ENCODE results near the gene RAB34.
A peak's percentile ranks its signal among the peaks of the same experiment; 100 is the strongest.
"Not testable (repeated sequence)": the region's sequence is repeated elsewhere in the genome, so short reads cannot be mapped to it uniquely, and the experiment has no call there.

RAB34 gene

DNA sequence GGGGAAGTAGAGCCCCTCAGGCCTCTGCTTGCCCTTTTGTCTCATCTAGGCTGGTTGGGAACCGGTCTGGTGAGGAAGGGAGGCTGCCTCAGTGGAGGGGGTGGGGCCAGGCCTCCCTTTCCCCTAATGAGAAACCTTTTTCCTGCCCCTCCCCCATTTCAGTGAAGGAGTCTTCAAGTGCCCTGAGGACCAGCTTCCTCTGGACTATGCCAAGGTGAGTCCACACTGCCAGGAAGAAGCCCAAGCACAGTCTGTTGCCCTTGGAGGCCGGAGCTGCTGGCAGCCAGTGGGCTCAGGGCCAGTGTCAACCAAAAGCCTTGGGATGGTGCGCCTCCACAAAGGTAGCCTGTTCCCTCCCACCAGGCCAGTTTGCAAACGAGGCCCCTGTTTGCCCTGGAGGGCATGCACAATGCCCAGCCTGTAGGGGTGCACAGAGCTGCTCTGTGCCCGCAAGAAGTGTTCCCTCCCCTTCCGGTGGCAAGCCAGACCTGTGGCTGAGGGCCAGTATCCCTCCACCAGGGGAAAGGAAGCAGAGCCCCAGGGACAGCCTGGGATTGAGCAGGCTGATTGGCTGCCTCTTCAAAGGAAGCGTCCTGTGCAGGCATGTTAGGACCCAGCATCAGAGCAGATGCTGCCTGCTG, 29.5 kb upstream of the RAB34 start:
- peak in 8 of 10 donors; percentile 48 to 96 (median 72) for DNase-seq
- intact Hi-C loops (cut with DNase I), result no loop called here

GRCh38 chr17:28746611-28747050, 29.0 kb upstream of the RAB34 start:
- intact Hi-C loops (cut with DNase I), result no loop called here
- DNase-seq, result peak in 7 of 10 donors; percentile 55 to 95 (median 70)

GRCh38 chr17:28745786-28746411, 28.2 kb upstream of the RAB34 start:
- intact Hi-C loops (cut with DNase I), result no loop called here
- DNase-seq, result peak in 1 of 10 donors; percentile 77

DNA sequence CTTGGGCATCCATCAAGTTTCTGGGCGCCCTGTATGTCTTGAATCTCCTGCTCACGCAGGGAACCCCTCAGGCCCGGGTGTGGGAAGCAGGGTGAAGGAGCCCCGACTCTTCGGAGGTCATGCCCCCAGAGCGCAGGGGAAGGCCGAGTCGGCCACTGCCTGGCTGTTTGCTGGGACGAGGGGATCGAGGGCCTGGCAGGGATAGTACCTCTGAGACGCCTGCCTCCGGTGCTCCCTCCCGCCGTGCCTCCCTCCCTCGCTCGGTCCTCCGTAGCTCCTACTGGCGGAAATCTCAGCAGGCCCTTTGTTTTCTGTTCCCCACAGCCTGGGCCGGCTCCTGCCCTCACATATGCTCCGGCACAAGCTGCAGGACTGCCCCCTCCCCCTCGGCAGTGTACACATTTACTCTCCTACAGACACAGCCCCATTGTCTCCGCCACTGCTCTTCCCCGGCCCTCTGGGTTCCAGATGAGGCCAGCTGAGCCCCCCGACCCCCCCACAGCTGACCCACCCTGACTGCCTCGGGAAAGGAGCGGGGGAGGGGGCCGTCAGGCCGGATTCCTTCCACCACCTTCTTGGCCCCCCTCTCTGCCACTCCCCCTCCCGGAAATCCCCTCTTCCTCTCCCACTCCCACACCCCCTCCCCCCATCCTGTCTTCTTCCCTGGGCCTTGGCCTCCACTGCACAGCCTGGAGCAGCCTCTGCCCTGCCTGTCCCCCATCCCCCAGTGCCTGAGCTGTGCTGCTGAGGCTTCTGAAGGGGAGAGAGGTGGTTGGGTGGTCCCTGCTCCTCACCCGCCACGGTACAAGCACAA, 27.5 kb upstream of the RAB34 start:
- peak; percentile 83 to 99 (median 88) for DNase-seq
- intact Hi-C loops (cut with DNase I), result no loop called here

DNA sequence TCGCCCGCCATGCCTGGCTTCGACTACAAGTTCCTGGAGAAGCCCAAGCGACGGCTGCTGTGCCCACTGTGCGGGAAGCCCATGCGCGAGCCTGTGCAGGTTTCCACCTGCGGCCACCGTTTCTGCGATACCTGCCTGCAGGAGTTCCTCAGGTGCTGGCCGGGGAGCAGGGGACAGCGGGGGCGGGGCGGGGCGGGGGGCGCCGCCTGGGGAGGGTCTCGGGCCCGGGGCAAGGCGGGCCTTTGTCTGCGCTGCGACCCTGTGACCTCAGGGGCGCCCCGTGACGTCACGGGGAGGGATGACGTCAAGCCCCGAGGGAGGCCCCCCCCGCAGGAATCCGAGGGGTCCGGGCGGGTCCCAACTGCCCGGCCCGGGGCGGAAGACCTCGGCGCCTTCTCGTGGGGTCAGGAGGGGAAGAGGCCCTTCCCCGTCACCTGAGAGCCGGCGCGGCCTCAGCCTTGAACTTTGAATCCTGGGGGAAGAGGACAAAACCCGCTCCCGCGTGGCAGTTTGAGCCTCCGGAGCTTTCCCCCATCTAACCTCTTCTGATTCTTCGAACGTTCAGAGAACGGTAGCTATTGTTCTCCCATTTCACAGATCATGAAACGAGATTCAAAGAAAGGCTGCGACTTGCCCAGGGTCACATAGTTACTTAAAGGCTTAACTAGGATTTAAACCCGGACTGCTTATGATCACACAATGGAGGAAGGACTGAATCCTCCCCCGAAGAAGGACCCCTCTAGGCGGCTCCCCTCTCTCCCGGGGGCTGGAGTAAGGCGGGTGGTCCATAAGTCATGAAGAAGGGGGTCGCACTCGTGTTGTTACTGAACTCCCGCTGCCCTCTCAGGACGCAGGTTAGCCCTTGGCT, 26.7 kb upstream of the RAB34 start:
- DNase-seq, result peak in 3 of 10 donors; percentile 31 to 89 (median 67)
- intact Hi-C loops (cut with DNase I), result no loop called here

DNA sequence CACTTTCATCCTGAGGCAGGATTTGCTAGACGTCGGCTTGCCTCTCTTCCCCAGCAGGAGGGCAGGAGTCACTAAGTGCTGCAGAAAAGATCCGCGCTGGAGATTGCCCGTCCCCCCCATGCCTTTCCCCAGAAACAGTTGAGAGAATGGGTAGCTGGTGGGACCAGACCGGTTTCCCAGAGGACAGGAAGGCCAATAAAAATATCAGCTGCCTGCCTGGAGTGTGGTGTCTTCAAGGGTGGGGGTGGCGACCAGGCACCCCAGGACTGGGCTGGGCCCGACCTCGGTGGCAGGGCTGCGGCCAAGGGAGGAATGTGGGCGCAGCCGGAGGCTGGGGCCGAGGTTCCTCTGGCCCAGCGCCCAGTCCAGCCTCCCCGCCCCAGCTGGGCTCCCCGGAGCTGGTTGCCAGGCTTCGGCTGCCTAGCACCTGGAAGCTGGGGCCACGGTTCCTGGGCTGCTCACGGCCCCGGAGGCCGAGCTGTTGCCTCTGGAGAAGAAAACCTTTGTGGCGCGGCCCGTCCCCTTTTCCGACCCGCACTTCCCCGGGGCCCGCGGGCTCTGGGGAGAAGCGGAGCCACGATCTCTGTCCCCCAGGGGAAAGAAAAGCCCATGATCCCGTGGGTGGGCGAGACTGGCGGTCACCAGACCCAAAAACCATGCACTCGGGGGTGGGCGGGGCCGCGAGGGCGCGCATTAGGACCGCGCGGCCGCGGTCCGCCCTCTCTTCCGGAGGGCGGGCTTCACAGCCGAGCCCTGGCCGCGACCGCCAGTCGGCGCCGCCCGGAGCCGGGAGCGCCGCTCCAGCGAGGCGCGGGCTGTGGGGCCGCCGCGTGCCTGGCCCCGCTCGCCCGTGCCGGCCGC, 25.8 kb upstream of the RAB34 start, which contains the start of gene TRAF4:
Gene TRAF4, plus strand, starts transcription at position 769 of the 861 bp plus-strand sequence. CDS start 102 bp downstream, outside the sequence.
- peak in 9 of 10 donors; percentile 53 to 94 (median 67) for DNase-seq
- intact Hi-C loops (cut with DNase I), result loop anchor here (1.0 kb wide), 1 partner anchor 14 kb away; no protein-coding TSS in a partner anchor

- intact Hi-C loops (cut with DNase I), result no loop called here
- peak in 4 of 10 donors; percentile 34 to 87 (median 68) for DNase-seq
These were observed 24.0 kb upstream of the RAB34 start for GRCh38 chr17:28741358-28742349.

DNA sequence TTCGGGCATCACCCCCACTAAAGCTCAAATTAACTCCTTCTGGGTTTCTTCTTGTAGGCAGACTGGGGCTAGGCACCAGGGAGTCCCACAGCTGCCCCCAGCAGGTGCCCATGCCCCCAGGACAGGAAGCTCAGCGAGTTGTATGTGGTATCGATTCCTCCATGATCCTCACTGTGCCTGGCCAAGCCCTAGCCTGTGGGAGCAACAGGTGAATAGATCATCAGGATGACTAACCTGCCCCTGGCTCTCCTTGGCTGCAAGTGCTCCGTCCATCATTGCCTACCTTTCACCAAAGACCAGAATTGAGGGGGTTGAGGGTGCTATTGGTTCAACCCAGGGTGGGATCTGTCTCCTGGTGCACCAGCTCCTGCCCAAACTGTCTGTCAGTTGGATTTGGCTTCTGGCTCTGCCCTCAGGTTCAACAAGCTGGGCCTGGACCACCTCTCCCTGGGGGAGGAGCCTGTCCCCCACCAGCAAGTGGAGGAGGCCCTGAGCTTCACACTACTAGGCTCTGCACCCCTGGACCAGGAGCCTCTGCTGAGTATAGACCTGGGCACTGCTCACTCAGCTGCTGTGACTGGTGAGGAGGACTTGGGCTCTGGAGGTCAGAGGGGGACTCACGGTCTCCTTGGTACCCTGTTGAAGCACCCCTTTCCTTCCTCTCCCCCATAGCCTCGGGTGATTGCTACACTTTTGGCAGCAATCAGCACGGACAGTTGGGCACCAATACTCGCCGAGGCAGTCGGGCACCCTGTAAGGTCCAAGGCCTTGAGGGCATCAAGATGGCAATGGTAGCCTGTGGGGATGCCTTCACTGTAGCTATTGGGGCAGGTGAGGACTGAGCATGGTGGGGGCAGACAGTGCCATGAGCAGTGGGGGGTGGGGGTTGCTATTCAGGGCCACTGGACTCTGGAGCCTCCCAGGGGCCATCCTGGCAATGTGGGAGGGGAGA, 23.0 kb upstream of the RAB34 start:
- peak in 2 of 10 donors; percentile 47 for DNase-seq

GRCh38 chr17:28738680-28739384, 21.2 kb upstream of the RAB34 start:
- intact Hi-C loops (cut with DNase I), result no loop called here

More for the DNA sequence above, 23.0 kb upstream of the RAB34 start:
- intact Hi-C loops (cut with DNase I), result no loop called here

DNA sequence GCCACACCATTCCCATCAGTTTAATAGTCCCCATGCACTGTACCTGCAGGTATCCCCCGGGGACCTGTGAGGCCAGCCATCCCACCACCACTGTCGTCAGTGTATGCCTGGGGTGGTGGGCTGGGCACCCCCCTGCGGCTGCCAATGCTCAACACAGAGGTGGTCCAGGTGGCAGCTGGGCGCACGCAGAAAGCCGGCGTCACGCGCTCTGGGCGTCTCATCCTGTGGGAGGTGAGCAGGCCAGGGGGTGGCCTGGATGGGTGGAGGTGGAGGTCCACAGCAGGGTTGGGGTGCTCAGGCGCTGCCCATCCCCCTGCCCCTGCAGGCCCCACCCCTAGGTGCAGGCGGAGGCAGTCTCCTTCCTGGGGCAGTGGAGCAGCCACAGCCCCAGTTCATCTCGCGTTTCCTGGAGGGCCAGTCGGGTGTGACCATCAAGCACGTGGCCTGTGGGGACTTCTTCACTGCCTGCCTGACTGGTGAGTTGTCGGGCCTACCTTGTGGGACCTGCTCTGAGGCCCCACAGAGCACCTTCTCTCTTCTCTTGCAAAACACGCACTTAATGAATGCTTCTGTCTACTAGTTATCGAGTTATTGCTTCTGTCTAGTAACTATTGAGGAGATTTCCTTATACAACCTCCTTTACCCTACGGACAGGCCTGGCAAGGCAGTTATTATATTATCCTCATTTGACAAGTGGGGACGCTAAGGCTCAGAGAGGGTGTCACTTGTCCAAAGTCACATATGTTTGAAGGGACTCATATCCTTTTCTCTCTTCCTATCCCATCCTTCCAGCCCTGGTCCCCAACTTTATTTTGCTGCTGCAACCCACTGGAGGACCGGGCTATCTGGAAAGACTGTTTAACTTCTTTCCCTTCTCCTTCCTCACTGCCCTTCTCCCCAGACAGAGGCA, 20.4 kb upstream of the RAB34 start:
- peak in 1 of 10 donors; percentile 51 for DNase-seq
- intact Hi-C loops (cut with DNase I), result no loop called here

More at GRCh38 chr17:28738680-28739384, 21.2 kb upstream of the RAB34 start:
- DNase-seq, result no peak

DNA sequence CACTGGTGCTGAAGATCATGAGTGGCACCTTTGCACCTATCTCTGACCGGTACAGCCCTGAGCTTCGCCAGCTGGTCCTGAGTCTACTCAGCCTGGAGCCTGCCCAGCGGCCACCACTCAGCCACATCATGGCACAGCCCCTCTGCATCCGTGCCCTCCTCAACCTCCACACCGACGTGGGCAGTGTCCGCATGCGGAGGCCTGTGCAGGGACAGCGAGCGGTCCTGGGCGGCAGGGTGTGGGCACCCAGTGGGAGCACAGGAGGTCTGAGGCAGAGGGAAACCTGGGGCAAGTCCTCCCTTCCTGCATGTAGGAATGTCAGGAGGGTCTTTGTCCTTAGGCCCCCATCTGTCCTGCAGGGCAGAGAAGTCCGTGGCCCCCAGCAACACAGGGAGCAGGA, 19.6 kb upstream of the RAB34 start:
- DNase-seq, result peak in 1 of 10 donors; percentile 22
- intact Hi-C loops (cut with DNase I), result no loop called here

GRCh38 chr17:28735913-28736769, 18.5 kb upstream of the RAB34 start:
- intact Hi-C loops (cut with DNase I); DNase-seq: not testable (repeated sequence)

DNA sequence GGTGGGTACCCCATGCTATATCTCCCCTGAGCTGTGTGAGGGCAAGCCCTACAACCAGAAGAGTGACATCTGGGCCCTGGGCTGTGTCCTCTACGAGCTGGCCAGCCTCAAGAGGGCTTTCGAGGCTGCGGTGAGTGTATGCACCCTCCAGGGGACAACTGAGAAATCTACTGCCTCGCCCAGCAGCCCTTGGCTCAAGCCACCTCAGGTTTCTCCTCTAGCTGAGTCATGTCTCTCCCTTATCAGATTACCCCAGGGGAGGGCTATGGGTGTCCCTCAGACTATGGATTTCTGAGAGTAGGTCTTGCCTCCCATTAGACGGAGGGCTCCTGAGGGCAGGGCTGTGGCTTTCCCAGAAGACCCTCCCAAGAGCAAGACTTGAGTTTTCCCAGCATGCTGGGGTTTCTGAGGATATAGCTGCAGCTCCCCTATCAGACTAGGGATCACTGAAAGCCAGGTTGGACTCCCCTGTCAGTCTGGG, 17.6 kb upstream of the RAB34 start:
- intact Hi-C loops (cut with DNase I), result no loop called here

GRCh38 chr17:28734712-28735241, 17.1 kb upstream of the RAB34 start:
- intact Hi-C loops (cut with DNase I), result no loop called here
- peak in 1 of 10 donors; percentile 82 for DNase-seq

More for the DNA sequence above, 17.6 kb upstream of the RAB34 start:
- peak in 2 of 10 donors; percentile 33 to 42 for DNase-seq
